Caco-2 (cell line): Measurements from ENCODE around the gene NIT2. TPM values are rescaled to one million over a fixed set of nuclear protein-coding genes. Genes with fewer than 3 reads are reported as not detected.
A peak's percentile ranks its signal among the peaks of the same experiment; 100 is the strongest.

Source experiments
- BruUV-seq: library from RNA; stranded (reverse); fragments of 400-500 nt; replicated peaks from 2 replicates; lab custom pipeline; 2021; lab: Mats Ljungman, UMichigan
- CTCF ChIA-PET: fragments of 300-600 bp; sonication (Branson Sonifier 250); formaldehyde crosslinking; loops from one replicate; lab custom pipeline; 2022; ENCODE audit warnings: antibody characterized with exemption; lab: Charles Lee
- POLR2A ChIA-PET: fragments of 300-600 bp; sonication (Branson Sonifier 250); formaldehyde crosslinking; loops from one replicate; lab custom pipeline; 2022; ENCODE audit warnings: antibody characterized with exemption; lab: Charles Lee
- DNase-seq, 2 experiments: peaks; one replicate each; pipeline versions ENCODE4 v3.0.0 to v3.0.0-alpha.2; 2020 to 2022
- H3K27me3 ChIP-seq: replicated peaks from 2 replicates; pipeline ENCODE4 v1.6.0; 2011; ENCODE audit warnings: low read length; ENCODE audit not compliant: control insufficient read depth, insufficient read depth
- H3K36me3 ChIP-seq: 2 replicates; pipeline ENCODE4 v1.5.1; 2011; ENCODE audit warnings: low read length; ENCODE audit not compliant: control insufficient read depth, insufficient read depth
- H3K4me1 ChIP-seq: fragments of 250-450 bp; sonication (Bioruptor Pico); 2 replicates; pipeline ENCODE4 v1.5.1; 2020; ENCODE audit warnings: mild to moderate bottlenecking
- H3K4me3 ChIP-seq: 2 replicates; pipeline ENCODE4 v1.5.1; 2011; ENCODE audit warnings: low read depth, mild to moderate bottlenecking, control low read depth, low read length
- H3K9me3 ChIP-seq: fragments of 250-450 bp; sonication (Bioruptor Pico); 2 replicates; pipeline ENCODE4 v1.5.1; 2020; ENCODE audit warnings: mild to moderate bottlenecking, moderate library complexity
- H3K27ac Mint-ChIP-seq: one replicate; pipeline ENCODE4 v1.8.0; 2022; ENCODE audit warnings: mixed read lengths; ENCODE audit not compliant: unreplicated experiment
- H3K27me3 Mint-ChIP-seq: one replicate; pipeline ENCODE4 v1.8.0; 2022; ENCODE audit warnings: mixed read lengths; ENCODE audit not compliant: insufficient read depth, unreplicated experiment
- H3K36me3 Mint-ChIP-seq: one replicate; pipeline ENCODE4 v1.8.0; 2022; ENCODE audit warnings: mild to moderate bottlenecking, mixed read lengths; ENCODE audit not compliant: insufficient read depth, unreplicated experiment
- H3K4me1 Mint-ChIP-seq: one replicate; pipeline ENCODE4 v1.8.0; 2022; ENCODE audit warnings: low read depth, mixed read lengths; ENCODE audit not compliant: unreplicated experiment
- H3K4me3 Mint-ChIP-seq: one replicate; pipeline ENCODE4 v1.8.0; 2022; ENCODE audit warnings: mild to moderate bottlenecking, moderate library complexity, mixed read lengths; ENCODE audit not compliant: unreplicated experiment
- H3K9me3 Mint-ChIP-seq: one replicate; pipeline ENCODE4 v1.8.0; 2022; ENCODE audit warnings: mixed read lengths; ENCODE audit not compliant: unreplicated experiment
- intact Hi-C: fragments of 100-400 bp; cut with micrococcal nuclease; formaldehyde crosslinking; loops from one replicate; pipeline ENCODE4 v1.10.0; 2022; ENCODE audit not compliant: unreplicated experiment
- total RNA-seq: library from RNA; stranded (reverse); gene quantifications from 2 replicates; pipeline ENCODE4 v1.2.3, GENCODE V29; 2022
- TF ChIP-seq, protein P1 (sequence below), 2 experiments: fragments of 200-600 bp in 1 of 2; IDR thresholded peaks; 1 replicate in 1 of 2; 2 replicates in 1 of 2; pipeline versions ENCODE4 v1.5.1 to v1.8.0; 2011 to 2022; ENCODE audit warnings: antibody characterized with exemption in 1 of 2, control low read depth in 1 of 2, inconsistent platforms in 1 of 2, low read depth in 1 of 2, low read length in 1 of 2, mild to moderate bottlenecking in 1 of 2, moderate library complexity in 1 of 2; ENCODE audit not compliant: insufficient read depth in 1 of 2, severe bottlenecking in 1 of 2, unreplicated experiment in 1 of 2

The NIT2 gene
- total RNA-seq, 1 experiment from 2014 or later, result 64.1 TPM

DNA sequence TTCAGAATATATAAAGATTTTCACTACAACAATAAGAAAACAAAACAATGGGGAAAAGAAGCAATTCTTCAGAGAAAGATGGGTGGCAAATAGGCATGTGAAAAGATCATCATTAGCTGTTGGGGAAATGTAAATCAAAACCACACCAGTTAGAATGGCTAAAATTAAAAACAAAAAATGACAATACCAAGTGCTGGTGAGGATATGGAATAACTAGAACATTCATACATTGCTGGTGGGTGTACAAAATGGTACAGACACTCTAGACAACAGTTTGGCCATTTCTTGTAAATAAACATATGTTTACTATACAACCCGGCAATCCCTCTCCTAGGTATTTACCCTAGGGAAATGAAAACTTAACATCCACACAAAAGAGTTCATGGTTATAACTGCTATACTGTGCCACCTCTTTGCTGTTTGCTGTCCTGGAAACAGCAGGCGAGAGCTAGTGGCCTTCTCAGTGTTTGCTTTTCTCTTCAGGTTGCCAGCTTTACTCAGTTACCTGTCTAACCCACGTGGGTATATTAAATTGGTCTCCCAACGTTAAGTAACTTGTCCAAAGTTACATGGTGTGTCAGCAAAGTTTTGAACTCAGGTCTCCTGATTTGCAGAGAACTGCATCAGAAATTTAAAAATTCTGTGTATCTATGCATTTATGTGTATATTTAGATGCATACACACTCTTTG is 4.6 kb upstream of the NIT2 start:
- ChIA-PET POLR2A (no interaction called here), CTCF (interaction anchor here (0.6 kb wide), 1 partner anchor 251 kb away, joined by 3 read pairs; no protein-coding TSS in a partner anchor)
- no TSS peak for BruUV-seq

DNA sequence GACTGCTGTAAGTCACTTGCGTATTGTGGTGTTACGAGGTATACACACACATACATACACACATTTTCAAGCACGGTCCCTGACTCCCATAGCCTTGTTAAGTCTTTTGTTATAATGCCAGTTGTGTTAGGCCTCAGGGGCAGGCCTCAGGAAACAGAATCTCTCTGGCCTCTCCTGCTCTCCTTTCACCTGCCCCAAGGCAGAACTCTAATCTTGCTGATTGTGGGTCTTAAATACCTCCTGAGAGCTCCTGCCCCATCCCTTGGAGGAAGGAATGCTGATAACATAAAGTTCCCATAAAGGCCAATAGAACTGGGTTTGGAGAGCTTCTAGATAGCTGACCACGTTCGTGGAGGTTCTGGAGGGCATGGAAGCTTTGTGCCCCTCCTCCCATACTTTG is 3.9 kb upstream of the NIT2 start:
- H3K36me3 ChIP-seq, result no peaks in the 10 kb centered on the region
- H3K27ac Mint-ChIP-seq, result no peak overlapping the region
- H3K36me3 Mint-ChIP-seq, result peaks cover 29% of the 10 kb centered on the region
- H3K4me1 Mint-ChIP-seq, result peaks cover 17% of the 10 kb centered on the region
- DNase-seq, result peak; percentile 11 to 45
- H3K9me3 Mint-ChIP-seq, result no peaks in the 10 kb centered on the region
- no peaks in the 10 kb centered on the region for H3K27me3 Mint-ChIP-seq
- H3K4me1 ChIP-seq, result peaks cover 13% of the 10 kb centered on the region
- ChIA-PET CTCF (interaction anchor here (0.6 kb wide), 1 partner anchor 250 kb away, joined by 3 read pairs; no protein-coding TSS in a partner anchor), POLR2A (no interaction called here)
- intact Hi-C loops, result no loop called here
- no peaks in the 10 kb centered on the region for H3K9me3 ChIP-seq
- TF ChIP-seq, protein P1, sequence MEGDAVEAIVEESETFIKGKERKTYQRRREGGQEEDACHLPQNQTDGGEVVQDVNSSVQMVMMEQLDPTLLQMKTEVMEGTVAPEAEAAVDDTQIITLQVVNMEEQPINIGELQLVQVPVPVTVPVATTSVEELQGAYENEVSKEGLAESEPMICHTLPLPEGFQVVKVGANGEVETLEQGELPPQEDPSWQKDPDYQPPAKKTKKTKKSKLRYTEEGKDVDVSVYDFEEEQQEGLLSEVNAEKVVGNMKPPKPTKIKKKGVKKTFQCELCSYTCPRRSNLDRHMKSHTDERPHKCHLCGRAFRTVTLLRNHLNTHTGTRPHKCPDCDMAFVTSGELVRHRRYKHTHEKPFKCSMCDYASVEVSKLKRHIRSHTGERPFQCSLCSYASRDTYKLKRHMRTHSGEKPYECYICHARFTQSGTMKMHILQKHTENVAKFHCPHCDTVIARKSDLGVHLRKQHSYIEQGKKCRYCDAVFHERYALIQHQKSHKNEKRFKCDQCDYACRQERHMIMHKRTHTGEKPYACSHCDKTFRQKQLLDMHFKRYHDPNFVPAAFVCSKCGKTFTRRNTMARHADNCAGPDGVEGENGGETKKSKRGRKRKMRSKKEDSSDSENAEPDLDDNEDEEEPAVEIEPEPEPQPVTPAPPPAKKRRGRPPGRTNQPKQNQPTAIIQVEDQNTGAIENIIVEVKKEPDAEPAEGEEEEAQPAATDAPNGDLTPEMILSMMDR (IDR thresholded peaks at IDR 0.05; ENCODE audit: insufficient read depth in 1 of 2, low read depth in 1 of 2, low read length in 1 of 2, severe bottlenecking in 1 of 2, unreplicated experiment in 1 of 2), result no peak
- no peak overlapping the region for H3K4me3 ChIP-seq
- H3K27me3 ChIP-seq, result no peaks in the 10 kb centered on the region
- BruUV-seq, result no TSS peak
- no peak overlapping the region for H3K4me3 Mint-ChIP-seq

More for the DNA sequence above, 4.6 kb upstream of the NIT2 start:
- Histone ChIP-seq H3K36me3 (no peaks in the 10 kb centered on the region), H3K9me3 (no peaks in the 10 kb centered on the region), H3K4me1 (peaks cover 8% of the 10 kb centered on the region; the same call in 1 of the 2 replicates), H3K4me3 (no peak overlapping the region), H3K27me3 (no peaks in the 10 kb centered on the region)
- DNase-seq, result no peak
- peaks cover 17% of the 10 kb centered on the region for H3K4me1 Mint-ChIP-seq
- no peak overlapping the region for H3K4me3 Mint-ChIP-seq
- H3K27me3 Mint-ChIP-seq, result no peaks in the 10 kb centered on the region
- intact Hi-C loops, result no loop called here
- no peak overlapping the region for H3K27ac Mint-ChIP-seq
- no peaks in the 10 kb centered on the region for H3K9me3 Mint-ChIP-seq
- TF ChIP-seq, protein P1 (IDR thresholded peaks at IDR 0.05; ENCODE audit: insufficient read depth in 1 of 2, low read depth in 1 of 2, low read length in 1 of 2, severe bottlenecking in 1 of 2, unreplicated experiment in 1 of 2), result no peak
- peaks cover 24% of the 10 kb centered on the region for H3K36me3 Mint-ChIP-seq

DNA sequence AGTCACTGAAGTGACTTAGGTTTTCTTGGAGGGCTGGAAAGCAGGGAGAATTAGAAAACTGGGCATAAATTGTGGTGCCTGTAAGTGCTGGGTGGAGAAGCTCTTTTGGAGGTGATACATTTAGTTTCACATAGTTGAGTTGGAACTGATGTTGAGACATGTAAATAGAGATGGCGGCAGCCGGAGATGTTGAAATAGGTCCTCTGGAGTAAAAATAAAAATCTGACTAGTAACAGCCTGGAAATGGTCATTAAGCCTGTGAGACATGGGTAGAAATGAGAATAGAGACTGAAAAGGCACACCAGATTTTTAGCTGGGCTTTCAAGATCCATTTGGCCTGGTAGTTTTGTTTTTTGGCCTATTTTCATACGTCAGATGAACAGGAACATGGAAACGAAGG is 2.9 kb upstream of the NIT2 start:
- peaks cover 28% of the 10 kb centered on the region for H3K36me3 Mint-ChIP-seq
- no peaks in the 10 kb centered on the region for H3K9me3 ChIP-seq
- H3K27ac Mint-ChIP-seq, result no peak overlapping the region
- H3K27me3 ChIP-seq, result no peaks in the 10 kb centered on the region
- H3K27me3 Mint-ChIP-seq, result no peaks in the 10 kb centered on the region
- TF ChIP-seq, protein P1 (IDR thresholded peaks at IDR 0.05; ENCODE audit: insufficient read depth in 1 of 2, low read depth in 1 of 2, low read length in 1 of 2, severe bottlenecking in 1 of 2, unreplicated experiment in 1 of 2), result no peak
- peaks cover 22% of the 10 kb centered on the region for H3K4me1 Mint-ChIP-seq
- ChIA-PET POLR2A (no interaction called here), CTCF (no interaction called here)
- no TSS peak for BruUV-seq
- intact Hi-C loops, result no loop called here
- H3K36me3 ChIP-seq, result no peaks in the 10 kb centered on the region
- DNase-seq, result no peak
- peaks cover 19% of the 10 kb centered on the region for H3K4me1 ChIP-seq
- no peak overlapping the region for H3K4me3 Mint-ChIP-seq
- H3K9me3 Mint-ChIP-seq, result no peaks in the 10 kb centered on the region
- no peak overlapping the region for H3K4me3 ChIP-seq
